H9 (cell line): ENCODE results near the gene CTNNBL1. TPM values are rescaled to one million over a fixed set of nuclear protein-coding genes. Genes with fewer than 3 reads are reported as not detected.

ENCODE experiments used
- DNase-seq: peaks from one replicate; pipeline ENCODE4 v3.0.0-alpha.2; 2017
- H2AFZ ChIP-seq: one replicate; pipeline ENCODE4 v1.6.1; 2013; ENCODE audit warnings: mild to moderate bottlenecking, low read length, control low read depth, moderate library complexity
- H2AK5ac ChIP-seq: 2 replicates; pipeline ENCODE4 v1.6.1; 2013; ENCODE audit warnings: low read length, control low read depth, mixed read lengths; ENCODE audit not compliant: insufficient read length
- H2BK120ac ChIP-seq: one replicate; pipeline ENCODE4 v1.6.1; 2013; ENCODE audit warnings: low read depth, mild to moderate bottlenecking, low read length, control low read depth, inconsistent platforms; ENCODE audit not compliant: poor library complexity, severe bottlenecking
- H2BK12ac ChIP-seq: 2 replicates; pipeline ENCODE4 v1.6.1; 2013; ENCODE audit warnings: low read length, control low read depth, mixed read lengths, low read depth; ENCODE audit not compliant: insufficient read length
- H2BK15ac ChIP-seq: 2 replicates; pipeline ENCODE4 v1.6.1; 2013; ENCODE audit warnings: low read depth, low read length, control low read depth
- H2BK20ac ChIP-seq: one replicate; pipeline ENCODE4 v1.6.1; 2013; ENCODE audit warnings: low read depth, mild to moderate bottlenecking, low read length, control low read depth, inconsistent platforms; ENCODE audit not compliant: poor library complexity, severe bottlenecking
- H2BK5ac ChIP-seq: 2 replicates; pipeline ENCODE4 v1.6.1; 2013; ENCODE audit warnings: low read length, control low read depth, mixed read lengths; ENCODE audit not compliant: insufficient read length
- H3K14ac ChIP-seq: 2 replicates; pipeline ENCODE4 v1.6.1; 2013; ENCODE audit warnings: low read length, control low read depth; ENCODE audit not compliant: insufficient read depth
- H3K18ac ChIP-seq: 2 replicates; pipeline ENCODE4 v1.6.1; 2013; ENCODE audit warnings: low read depth, mild to moderate bottlenecking, mixed read lengths, low read length, control low read depth; ENCODE audit not compliant: insufficient read length
- H3K23ac ChIP-seq: 2 replicates; pipeline ENCODE4 v1.6.1; 2013; ENCODE audit warnings: low read length, control low read depth, mixed read lengths, low read depth; ENCODE audit not compliant: insufficient read length
- H3K23me2 ChIP-seq: 2 replicates; pipeline ENCODE4 v1.6.1; 2013; ENCODE audit warnings: low read depth, mild to moderate bottlenecking, mixed read lengths, low read length, control low read depth; ENCODE audit not compliant: insufficient read length, poor library complexity, severe bottlenecking
- H3K27ac ChIP-seq: 2 replicates; pipeline ENCODE4 v1.5.1; 2013; ENCODE audit warnings: low read length, control low read depth, mixed read lengths, low read depth; ENCODE audit not compliant: insufficient read length
- H3K27me3 ChIP-seq: 2 replicates; pipeline ENCODE4 v1.6.1; 2013; ENCODE audit warnings: low read length, control low read depth, inconsistent platforms; ENCODE audit not compliant: insufficient read depth
- H3K4ac ChIP-seq: 2 replicates; pipeline ENCODE4 v1.6.1; 2013; ENCODE audit warnings: low read depth, mild to moderate bottlenecking, control low read depth, inconsistent platforms, low read length, moderate library complexity
- H3K4me1 ChIP-seq: 2 replicates; pipeline ENCODE4 v1.6.1; 2013; ENCODE audit warnings: low read length, control low read depth, inconsistent platforms; ENCODE audit not compliant: insufficient read depth
- H3K4me2 ChIP-seq: 2 replicates; pipeline ENCODE4 v1.6.1; 2013; ENCODE audit warnings: low read length, control low read depth, mixed read lengths; ENCODE audit not compliant: insufficient read length, insufficient read depth
- H3K56ac ChIP-seq: 2 replicates; pipeline ENCODE4 v1.6.1; 2013; ENCODE audit warnings: low read depth, mild to moderate bottlenecking, mixed read lengths, low read length, control low read depth; ENCODE audit not compliant: insufficient read length
- H3K79me1 ChIP-seq: 2 replicates; pipeline ENCODE4 v1.6.1; 2013; ENCODE audit warnings: low read depth, mild to moderate bottlenecking, moderate library complexity, low read length, control low read depth, inconsistent platforms; ENCODE audit not compliant: insufficient read depth, poor library complexity, severe bottlenecking
- H3K79me2 ChIP-seq: 2 replicates; pipeline ENCODE4 v1.6.1; 2013; ENCODE audit warnings: low read length, control low read depth, inconsistent platforms; ENCODE audit not compliant: insufficient read depth
- H3K9ac ChIP-seq: 2 replicates; pipeline ENCODE4 v1.6.1; 2013; ENCODE audit warnings: low read length, control low read depth, mixed read lengths; ENCODE audit not compliant: insufficient read length; ENCODE audit errors: extremely low read depth
- H3K9me3 ChIP-seq: one replicate; pipeline ENCODE4 v1.6.1; 2013; ENCODE audit warnings: low read depth, low read length, inconsistent platforms; ENCODE audit not compliant: control insufficient read depth
- H3T11ph ChIP-seq: one replicate; pipeline ENCODE4 v1.6.1; 2013; ENCODE audit warnings: mild to moderate bottlenecking, low read length, control low read depth, inconsistent platforms
- H4K20me1 ChIP-seq: one replicate; pipeline ENCODE4 v1.6.1; 2013; ENCODE audit not compliant: control insufficient read depth, insufficient read length, insufficient read depth
- H4K5ac ChIP-seq: 2 replicates; pipeline ENCODE4 v1.6.1; 2013; ENCODE audit warnings: low read depth, mild to moderate bottlenecking, mixed read lengths, low read length, control low read depth; ENCODE audit not compliant: insufficient read length
- H4K8ac ChIP-seq: replicated peaks from 2 replicates; pipeline ENCODE4 v1.6.1; 2013; ENCODE audit warnings: low read length, control low read depth, mixed read lengths, low read depth; ENCODE audit not compliant: insufficient read length
- H4K91ac ChIP-seq: 2 replicates; pipeline ENCODE4 v1.6.1; 2013; ENCODE audit warnings: low read depth, mild to moderate bottlenecking, moderate library complexity, mixed read lengths, low read length, control low read depth; ENCODE audit not compliant: insufficient read length
- H3K27ac Mint-ChIP-seq, 3 experiments: 2 replicates in 2 of 3; 3 replicates in 1 of 3; pipeline ENCODE4 v1.8.0; 2020 to 2021; ENCODE audit warnings: mixed read lengths in 3 of 3, mild to moderate bottlenecking in 1 of 3, moderate library complexity in 1 of 3
- H3K27me3 Mint-ChIP-seq: 2 replicates; pipeline ENCODE4 v1.8.0; 2021; ENCODE audit warnings: low read depth, mild to moderate bottlenecking, moderate library complexity, mixed read lengths
- H3K36me3 Mint-ChIP-seq, 3 experiments: 2 replicates in 2 of 3; 3 replicates in 1 of 3; pipeline ENCODE4 v1.8.0; 2020 to 2021; ENCODE audit warnings: low read depth in 3 of 3, mixed read lengths in 3 of 3; ENCODE audit not compliant: insufficient read depth in 1 of 3
- H3K4me1 Mint-ChIP-seq, 2 experiments: 2 replicates each; pipeline ENCODE4 v1.8.0; 2020; ENCODE audit warnings: mixed read lengths in 2 of 2
- H3K4me3 Mint-ChIP-seq, 2 experiments: 2 replicates in 1 of 2; 3 replicates in 1 of 2; pipeline ENCODE4 v1.8.0; 2020 to 2021; ENCODE audit warnings: mild to moderate bottlenecking in 2 of 2, mixed read lengths in 2 of 2, moderate library complexity in 1 of 2
- H3K9me3 Mint-ChIP-seq, 2 experiments: 2 replicates in 1 of 2; 3 replicates in 1 of 2; pipeline ENCODE4 v1.8.0; 2020; ENCODE audit warnings: mild to moderate bottlenecking in 2 of 2, mixed read lengths in 2 of 2, moderate library complexity in 1 of 2
- CTCF ChIP-seq: fragments of 200-600 bp; sonication (generic); conservative IDR thresholded peaks from 3 replicates; pipeline ENCODE4 v1.8.0; 2021; ENCODE audit warnings: antibody characterized with exemption, mild to moderate bottlenecking
- WGBS: extraction: QIAGEN DNeasy Blood & Tissue Kit; methylation state at CpG from one replicate; pipeline ENCODE4 v1.1.7; 2013; ENCODE audit warnings: missing lambda C conversion rate, low lambda C conversion rate, mixed read lengths; ENCODE audit not compliant: insufficient read length; ENCODE audit errors: extremely low coverage; 5-methylcytosine and 5-hydroxymethylcytosine counted together
- total RNA-seq: library from RNA; stranded (reverse); gene quantifications from 2 replicates; pipeline ENCODE4 v1.2.1, GENCODE V29; 2021

CTNNBL1 gene
- total RNA-seq, 1 experiment from 2014 or later, result 67.2 TPM

DNA sequence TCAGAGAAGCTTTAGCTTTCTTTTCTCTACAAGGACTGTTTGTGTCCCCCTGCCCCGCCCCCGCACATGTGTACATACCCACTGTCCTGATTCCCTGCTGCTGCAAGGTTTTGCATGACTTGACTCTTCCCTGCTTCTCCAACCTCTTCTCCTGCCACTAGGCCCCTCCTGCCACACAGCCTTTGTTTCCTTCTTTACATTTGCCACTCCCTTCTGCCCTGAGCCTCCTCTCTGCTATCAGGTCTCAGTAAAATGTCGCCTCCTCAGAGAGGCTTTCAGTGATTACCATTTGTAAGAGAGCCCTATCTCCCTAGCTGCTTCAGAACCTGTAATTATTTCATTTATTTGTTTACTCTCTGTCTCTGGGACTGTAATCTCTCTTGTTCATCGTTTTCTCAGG, 152.7 kb downstream of the CTNNBL1 start:
- DNase-seq, result peak; percentile 57
- Histone ChIP-seq H3K4me1 (peaks cover 1% of the 10 kb centered on the region; the same call in 1 of the 2 replicates), H3K9ac (no peak overlapping the region), H3K4ac (no peak overlapping the region), H4K8ac (no peak overlapping the region), H4K20me1 (no peaks in the 10 kb centered on the region), H3K23me2 (no peaks in the 10 kb centered on the region), H2AFZ (no peak overlapping the region), H3K56ac (no peak overlapping the region), H3K27me3 (no peaks in the 10 kb centered on the region), H2BK20ac (no peak overlapping the region), H3T11ph (no peak overlapping the region), H4K91ac (no peak overlapping the region), H3K18ac (no peak overlapping the region), H2AK5ac (no peak overlapping the region), H4K5ac (no peak overlapping the region), H2BK120ac (no peak overlapping the region), H3K14ac (no peak overlapping the region), H2BK5ac (no peak overlapping the region), H3K79me2 (no peaks in the 10 kb centered on the region), H3K4me2 (no peak overlapping the region), H3K9me3 (no peaks in the 10 kb centered on the region), H3K79me1 (no peaks in the 10 kb centered on the region), H3K27ac (no peak overlapping the region), H2BK12ac (no peak overlapping the region), H2BK15ac (no peak overlapping the region), H3K23ac (no peak overlapping the region)
- H3K9me3 Mint-ChIP-seq, result no peaks in the 10 kb centered on the region
- WGBS, result no CpG with 5 or more reads among the region's 4 CpGs
- no peaks in the 10 kb centered on the region for H3K27me3 Mint-ChIP-seq
- no peak overlapping the region for H3K4me3 Mint-ChIP-seq
- peaks cover 2 to 13% (median 5%) of the 10 kb centered on the region in 3 experiments; a peak in 5 of 7 replicates for H3K36me3 Mint-ChIP-seq
- H3K27ac Mint-ChIP-seq, result peak overlapping the region; percentile 68 to 90 (median 85); a peak in 6 of 7 replicates
- peaks cover 37 to 44% of the 10 kb centered on the region in 2 experiments for H3K4me1 Mint-ChIP-seq
- no peak for TF ChIP-seq CTCF
